Astrocyte (in vitro differentiated cells and primary cell): ENCODE data around the gene KRT6C.

Experiments
- EZH2 ChIP-seq: IDR thresholded peaks from 2 replicates; pipeline ENCODE4 v1.6.1; 2012; ENCODE audit warnings: mild to moderate bottlenecking, low read length, inconsistent platforms; ENCODE audit not compliant: insufficient read depth
- TF ChIP-seq, protein P1 (sequence below): IDR thresholded peaks from 2 replicates; pipeline ENCODE4 v1.5.1; 2011; ENCODE audit warnings: low read depth, mild to moderate bottlenecking, inconsistent platforms, low read length, moderate library complexity; ENCODE audit not compliant: insufficient read depth

DNA sequence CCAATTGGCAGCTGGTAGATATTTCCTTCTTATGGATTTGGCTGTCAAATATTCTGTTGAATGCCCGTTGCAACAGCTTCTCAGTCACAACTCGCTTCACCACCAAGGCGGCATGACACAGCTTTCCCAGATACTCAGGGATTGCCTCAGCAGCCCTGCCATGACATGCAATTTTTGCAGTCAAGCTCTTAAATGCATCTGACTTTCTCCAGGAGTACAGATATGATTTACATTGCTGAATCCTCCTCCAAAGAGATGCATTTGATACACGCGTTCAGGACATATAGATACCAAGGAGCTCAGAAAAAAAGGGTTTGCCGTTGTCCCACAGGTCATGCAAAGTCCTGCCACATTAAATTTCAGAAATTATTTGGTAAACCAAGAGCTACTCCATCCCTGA is 40.1 kb upstream of the KRT6C start:
- TF ChIP-seq EZH2, result no peak
- TF ChIP-seq, protein P1, sequence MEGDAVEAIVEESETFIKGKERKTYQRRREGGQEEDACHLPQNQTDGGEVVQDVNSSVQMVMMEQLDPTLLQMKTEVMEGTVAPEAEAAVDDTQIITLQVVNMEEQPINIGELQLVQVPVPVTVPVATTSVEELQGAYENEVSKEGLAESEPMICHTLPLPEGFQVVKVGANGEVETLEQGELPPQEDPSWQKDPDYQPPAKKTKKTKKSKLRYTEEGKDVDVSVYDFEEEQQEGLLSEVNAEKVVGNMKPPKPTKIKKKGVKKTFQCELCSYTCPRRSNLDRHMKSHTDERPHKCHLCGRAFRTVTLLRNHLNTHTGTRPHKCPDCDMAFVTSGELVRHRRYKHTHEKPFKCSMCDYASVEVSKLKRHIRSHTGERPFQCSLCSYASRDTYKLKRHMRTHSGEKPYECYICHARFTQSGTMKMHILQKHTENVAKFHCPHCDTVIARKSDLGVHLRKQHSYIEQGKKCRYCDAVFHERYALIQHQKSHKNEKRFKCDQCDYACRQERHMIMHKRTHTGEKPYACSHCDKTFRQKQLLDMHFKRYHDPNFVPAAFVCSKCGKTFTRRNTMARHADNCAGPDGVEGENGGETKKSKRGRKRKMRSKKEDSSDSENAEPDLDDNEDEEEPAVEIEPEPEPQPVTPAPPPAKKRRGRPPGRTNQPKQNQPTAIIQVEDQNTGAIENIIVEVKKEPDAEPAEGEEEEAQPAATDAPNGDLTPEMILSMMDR, result no peak
